ENCODE data around the gene FAM107B. TPM values are rescaled to one million over a fixed set of nuclear protein-coding genes. Genes with fewer than 3 reads are reported as not detected.

Gene FAM107B
- total and polyA plus RNA-seq, 2 of the 8 experiments (the other 6 are each of a cell fraction or from before 2014, with no cell fraction given) = 7.5 to 28.1 TPM

DNA sequence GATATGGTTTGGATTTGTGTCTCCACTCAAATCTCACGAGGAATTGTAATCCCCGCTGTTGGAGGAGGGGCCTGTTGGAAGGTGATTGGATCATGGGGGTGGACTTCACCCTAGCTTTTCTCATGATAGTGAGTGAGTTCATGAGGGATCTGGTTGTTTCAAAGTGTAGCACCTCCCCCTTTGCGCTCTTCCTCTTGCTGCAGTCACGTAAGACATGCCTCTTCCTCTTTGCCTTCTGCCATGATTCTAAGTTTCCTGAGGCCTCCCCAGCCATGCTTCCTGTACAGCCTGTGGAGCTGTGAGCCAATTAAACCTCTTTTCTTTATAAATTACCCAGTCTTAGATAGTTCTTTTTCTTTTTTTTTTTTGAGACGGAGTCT lies 46.1 kb upstream of the FAM107B start:
- Histone ChIP-seq H3K56ac (replicated peaks; ENCODE audit: insufficient read length, low read depth, low read length) (no peak overlapping the region), H4K91ac (replicated peaks; ENCODE audit: insufficient read length, low read length) (no peak overlapping the region), H3K36me3 (ENCODE audit: control insufficient read depth in 2 of 4, insufficient read depth in 4 of 4, low read length in 3 of 4) (no peaks in the 10 kb centered on the region), H3K79me2 (ENCODE audit: control insufficient read depth in 1 of 2, insufficient read depth in 2 of 2, low read length in 2 of 2) (no peaks in the 10 kb centered on the region), H3K4me3 (ENCODE audit: extremely low read depth in 1 of 4, insufficient read depth in 2 of 4, low read depth in 3 of 4, low read length in 4 of 4) (no peak overlapping the region), H4K8ac (ENCODE audit: extremely low read depth, insufficient read depth, low read length) (no peak overlapping the region), H3K27me3 (replicated peaks in 1 of 4; ENCODE audit: control insufficient read depth in 3 of 4, extremely low read depth in 1 of 4, insufficient read depth in 3 of 4, low read length in 3 of 4) (no peaks in the 10 kb centered on the region), H2BK120ac (replicated peaks; ENCODE audit: low read depth, low read length) (no peak overlapping the region), H4K5ac (ENCODE audit: insufficient read length, low read depth, low read length) (no peak overlapping the region), H2BK5ac (ENCODE audit: low read depth, low read length) (no peak overlapping the region), H3K9me3 (ENCODE audit: insufficient read depth in 2 of 2, low read depth in 1 of 2, low read length in 1 of 2) (no peaks in the 10 kb centered on the region), H3K9ac (replicated peaks in 1 of 4; ENCODE audit: extremely low read depth in 1 of 4, low read depth in 3 of 4, low read length in 3 of 4) (no peak overlapping the region), H3K23me2 (ENCODE audit: low read depth, low read length) (no peaks in the 10 kb centered on the region), H3K23ac (ENCODE audit: insufficient read length) (no peak overlapping the region), H3K14ac (ENCODE audit: insufficient read length) (no peak overlapping the region), H2BK15ac (ENCODE audit: low read length) (no peak overlapping the region), H2AFZ (ENCODE audit: low read length) (peak overlapping the region; percentile 73), H4K20me1 (replicated peaks in 1 of 2; ENCODE audit: control insufficient read depth in 1 of 2, insufficient read depth in 2 of 2, low read length in 2 of 2) (no peaks in the 10 kb centered on the region), H3K18ac (ENCODE audit: extremely low read depth, low read length) (no peak overlapping the region), H2BK20ac (ENCODE audit: low read length) (no peak overlapping the region), H2BK12ac (ENCODE audit: low read depth, low read length) (no peak overlapping the region), H3K27ac (ENCODE audit: low read depth, low read length) (no peak overlapping the region), H3K4ac (replicated peaks; ENCODE audit: insufficient read length, low read depth, low read length) (no peak overlapping the region), H3K79me1 (ENCODE audit: low read depth, low read length) (no peaks in the 10 kb centered on the region), H3K4me1 (replicated peaks in 1 of 4; ENCODE audit: control insufficient read depth in 3 of 4, insufficient read depth in 4 of 4, low read length in 3 of 4) (no peaks in the 10 kb centered on the region; a peak in 2 of 7 replicates), H3K4me2 (ENCODE audit: insufficient read depth in 1 of 2, low read depth in 2 of 2, low read length in 2 of 2) (no peak overlapping the region), H2AK5ac (ENCODE audit: low read depth, low read length) (no peak overlapping the region)
- WGBS, 2 experiments (ENCODE audit: extremely low coverage in 1 of 2, insufficient coverage in 1 of 2, insufficient read length in 1 of 2, insufficient replicate concordance in 2 of 2, low coverage in 1 of 2, low lambda C conversion rate in 2 of 2, missing lambda C conversion rate in 1 of 2) = 87% methylated on average over 4 of the region's 5 CpGs; no CpG with 5 or more reads in 1 of the 2 experiments
- no peak for FAIRE-seq
- no peak for DNase-seq (ENCODE audit: low read depth in 1 of 2, low spot score in 2 of 2)
- ChIA-PET CTCF (ENCODE audit: partially characterized antibody) (interaction anchor here (0.6 to 2.2 kb wide), 4 partner anchors 12 to 624 kb away, joined by 3 to 10 read pairs (median 3); no protein-coding TSS in a partner anchor), POLR2A (ENCODE audit: partially characterized antibody) (no interaction called here)
- TF ChIP-seq SP4 (IDR thresholded peaks at IDR 0.05; ENCODE audit: low read length) (no peak), CHD2 (IDR thresholded peaks at IDR 0.05; ENCODE audit: low read length) (no peak), ZNF274 (IDR thresholded peaks at IDR 0.05; ENCODE audit: borderline replicate concordance, extremely low read depth, low read length) (no peak), BCL11A (IDR thresholded peaks at IDR 0.05; ENCODE audit: low read depth in 2 of 2, low read length in 2 of 2) (no peak), KDM1A (IDR thresholded peaks at IDR 0.05; ENCODE audit: borderline replicate concordance, low read length) (no peak), JUN (IDR thresholded peaks at IDR 0.05; ENCODE audit: low read depth, low read length) (no peak), YY1 (IDR thresholded peaks at IDR 0.05; ENCODE audit: low read depth, low read length) (no peak), CHD1 (IDR thresholded peaks at IDR 0.05; ENCODE audit: low read depth, low read length) (no peak), SIRT6 (IDR thresholded peaks at IDR 0.05; ENCODE audit: low read length) (no peak), BACH1 (IDR thresholded peaks at IDR 0.05; ENCODE audit: low read length) (no peak), RAD21 (IDR thresholded peaks at IDR 0.05 in 1 of 2, conservative IDR thresholded peaks at IDR 0.05 in 1 of 2; ENCODE audit: low read depth in 2 of 2, low read length in 2 of 2) (no peak), POLR2AphosphoS5 (IDR thresholded peaks at IDR 0.05; ENCODE audit: low read depth, low read length) (no peak), ASH2L (IDR thresholded peaks at IDR 0.05; ENCODE audit: low read length) (no peak)
- TF ChIP-seq, protein P1, sequence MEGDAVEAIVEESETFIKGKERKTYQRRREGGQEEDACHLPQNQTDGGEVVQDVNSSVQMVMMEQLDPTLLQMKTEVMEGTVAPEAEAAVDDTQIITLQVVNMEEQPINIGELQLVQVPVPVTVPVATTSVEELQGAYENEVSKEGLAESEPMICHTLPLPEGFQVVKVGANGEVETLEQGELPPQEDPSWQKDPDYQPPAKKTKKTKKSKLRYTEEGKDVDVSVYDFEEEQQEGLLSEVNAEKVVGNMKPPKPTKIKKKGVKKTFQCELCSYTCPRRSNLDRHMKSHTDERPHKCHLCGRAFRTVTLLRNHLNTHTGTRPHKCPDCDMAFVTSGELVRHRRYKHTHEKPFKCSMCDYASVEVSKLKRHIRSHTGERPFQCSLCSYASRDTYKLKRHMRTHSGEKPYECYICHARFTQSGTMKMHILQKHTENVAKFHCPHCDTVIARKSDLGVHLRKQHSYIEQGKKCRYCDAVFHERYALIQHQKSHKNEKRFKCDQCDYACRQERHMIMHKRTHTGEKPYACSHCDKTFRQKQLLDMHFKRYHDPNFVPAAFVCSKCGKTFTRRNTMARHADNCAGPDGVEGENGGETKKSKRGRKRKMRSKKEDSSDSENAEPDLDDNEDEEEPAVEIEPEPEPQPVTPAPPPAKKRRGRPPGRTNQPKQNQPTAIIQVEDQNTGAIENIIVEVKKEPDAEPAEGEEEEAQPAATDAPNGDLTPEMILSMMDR (IDR thresholded peaks at IDR 0.05; ENCODE audit: control extremely low read depth in 1 of 3, insufficient read depth in 1 of 3, low read depth in 1 of 3, low read length in 3 of 3) = no peak

All from H1 (cell line).